Stimulated activated CD8-positive, alpha-beta memory T cell treated with anti-CD3 and anti-CD28 coated beads, Interleukin-2, amount 100 ng/mL, for 1 hour (primary cell): ENCODE data around the gene AIFM2.
"Not testable (repeated sequence)": the region's sequence is repeated elsewhere in the genome, so short reads cannot be mapped to it uniquely, and the experiment has no call there.

ENCODE experiments used
- DNase-seq, 2 donors: peaks; one replicate each; pipeline ENCODE4 v3.0.0-alpha.2; 2020; ENCODE audit warnings: low read depth in 2 of 2

The AIFM2 gene

GRCh38 chr10:70094250-70094649 lies 38.4 kb downstream of the AIFM2 start:
- no peak for DNase-seq

- DNase-seq = no peak
Measured at GRCh38 chr10:70093335-70093944, 39.2 kb downstream of the AIFM2 start.

GRCh38 chr10:70092389-70092718 lies 40.3 kb downstream of the AIFM2 start:
- no peak for DNase-seq

GRCh38 chr10:70090951-70091350 lies 41.7 kb downstream of the AIFM2 start:
- DNase-seq = no peak

GRCh38 chr10:70090013-70090412 lies 42.6 kb downstream of the AIFM2 start:
- no peak for DNase-seq

- no peak for DNase-seq
Measured at GRCh38 chr10:70088308-70088698, 44.3 kb downstream of the AIFM2 start.

- DNase-seq = no peak
Measured at GRCh38 chr10:70087616-70088307, 44.9 kb downstream of the AIFM2 start.

- DNase-seq = no peak
Measured at GRCh38 chr10:70085975-70086613, 46.5 kb downstream of the AIFM2 start.

- DNase-seq = no peak
Measured at GRCh38 chr10:70084189-70084588, 48.4 kb downstream of the AIFM2 start.

- not testable (repeated sequence) for DNase-seq
Measured at GRCh38 chr10:70080789-70081188, 51.8 kb downstream of the AIFM2 start.

GRCh38 chr10:70078937-70079336 lies 53.7 kb downstream of the AIFM2 start:
- no peak for DNase-seq

- DNase-seq = no peak
Measured at GRCh38 chr10:70078329-70078728, 54.3 kb downstream of the AIFM2 start.

GRCh38 chr10:70074971-70075370 lies 57.7 kb downstream of the AIFM2 start:
- no peak for DNase-seq

GRCh38 chr10:70074165-70074564 lies 58.5 kb downstream of the AIFM2 start:
- DNase-seq = no peak

GRCh38 chr10:70070834-70071233 lies 61.8 kb downstream of the AIFM2 start:
- no peak for DNase-seq

- no peak for DNase-seq
Measured at GRCh38 chr10:70069346-70069745, 63.3 kb downstream of the AIFM2 start.

GRCh38 chr10:70068925-70069324 lies 63.7 kb downstream of the AIFM2 start:
- DNase-seq = no peak

GRCh38 chr10:70067586-70067985 lies 65.0 kb downstream of the AIFM2 start:
- no peak for DNase-seq

GRCh38 chr10:70066190-70066589 lies 66.4 kb downstream of the AIFM2 start:
- DNase-seq = no peak

- no peak for DNase-seq
Measured at GRCh38 chr10:70064486-70064885, 68.1 kb downstream of the AIFM2 start.

- no peak for DNase-seq
Measured at GRCh38 chr10:70063418-70064098, 69.1 kb downstream of the AIFM2 start.
